Renal cortical epithelial cell (primary cell): ENCODE data around the gene ITIH4. TPM values are rescaled to one million over a fixed set of nuclear protein-coding genes. Genes with fewer than 3 reads are reported as not detected.

ENCODE experiments used
- DNase-seq: peaks from one replicate; pipeline ENCODE4 v3.0.0-alpha.2; 2011; ENCODE audit warnings: low read depth
- total RNA-seq: library from RNA; depleted of rRNA; stranded (reverse); fragments of >200 nt; gene quantifications from 2 replicates; pipeline ENCODE4 v1.2.3, GENCODE V29; 2014

ITIH4 gene
- total RNA-seq, 1 donor from 2014 or later, result 1.9 TPM

DNA sequence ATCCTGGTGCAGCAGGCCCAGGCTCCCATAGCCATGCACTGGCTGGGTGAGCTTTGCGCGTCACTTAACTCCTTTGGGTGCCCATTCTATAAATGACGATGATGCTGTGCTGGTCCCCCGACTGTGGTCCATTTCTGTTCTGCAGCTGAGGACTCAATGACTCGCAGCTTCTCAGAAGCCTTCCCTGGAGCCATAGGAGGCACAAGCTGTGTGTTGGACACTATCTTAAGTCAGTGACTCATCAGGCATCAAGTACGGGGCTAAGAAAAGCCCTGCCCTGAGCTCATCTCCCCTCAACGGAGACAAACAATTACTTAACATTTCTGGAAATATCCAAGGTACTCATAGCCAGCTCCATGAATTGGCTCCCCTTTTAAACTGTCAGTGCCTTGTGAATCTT, 18.1 kb upstream of the ITIH4 start:
- DNase-seq, result peak; percentile 16

DNA sequence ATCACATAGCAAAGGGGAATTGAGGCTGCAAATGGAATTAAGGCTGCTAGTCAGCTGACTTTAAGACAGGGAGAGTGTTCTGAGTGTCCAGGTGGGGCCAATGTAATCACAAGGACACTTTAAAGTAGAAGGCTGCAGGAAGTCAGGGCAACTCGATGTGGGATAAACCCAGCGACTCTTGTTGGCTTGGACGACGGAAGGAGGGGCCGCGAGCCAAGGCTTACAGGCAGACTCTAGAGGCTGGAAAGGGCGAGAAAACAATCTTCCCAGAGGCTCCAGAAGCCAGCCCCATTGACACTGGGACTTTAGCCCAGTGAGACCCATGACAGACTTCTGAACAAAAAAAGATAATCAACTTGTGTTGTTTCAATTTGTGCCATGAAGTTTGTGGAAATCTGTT, 17.3 kb upstream of the ITIH4 start:
- DNase-seq, result no peak

DNA sequence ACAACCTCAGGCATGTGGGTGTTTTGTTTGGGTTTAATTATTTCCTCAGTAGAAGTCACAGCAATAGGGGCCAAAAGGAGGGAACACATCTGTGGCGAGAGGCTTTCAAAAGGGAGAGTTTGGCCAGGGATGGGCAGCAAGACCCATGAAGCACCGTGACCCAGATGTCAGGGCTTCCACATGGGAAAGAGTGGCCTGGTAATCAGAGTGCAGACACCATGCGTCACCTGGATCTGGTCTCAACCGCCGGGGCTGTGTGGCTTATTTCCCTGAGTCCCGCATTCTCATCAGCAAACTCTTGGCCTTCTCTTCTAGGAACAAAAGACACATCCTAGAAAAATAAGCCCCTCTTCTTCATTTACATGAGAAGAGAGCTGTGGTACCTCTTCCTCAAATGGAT, 16.8 kb upstream of the ITIH4 start:
- DNase-seq, result no peak

DNA sequence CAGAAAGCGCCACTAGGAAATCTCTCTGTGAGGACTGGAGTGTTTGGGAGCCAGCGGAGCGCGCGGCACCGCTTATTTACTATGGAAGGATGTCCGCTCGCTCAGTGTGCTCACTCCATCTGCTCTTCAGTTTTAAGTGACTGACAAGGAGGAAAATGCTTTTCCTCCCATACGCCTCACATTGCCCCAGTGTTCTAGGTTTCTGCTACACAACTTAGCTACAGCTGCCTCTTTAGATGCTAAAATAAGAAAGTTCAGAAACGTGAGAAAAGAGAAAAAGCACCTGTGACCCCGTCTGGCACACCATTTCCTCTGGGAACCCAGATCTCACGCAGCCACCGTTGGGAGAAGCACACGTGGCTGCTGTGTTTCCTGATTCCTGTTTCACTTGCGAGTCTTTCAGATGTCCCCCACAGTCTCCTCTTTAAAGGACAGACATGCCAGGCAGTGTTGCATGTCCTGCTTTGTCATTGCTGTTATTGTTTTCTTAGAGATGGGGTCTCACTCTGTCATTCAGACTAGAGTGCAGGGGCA, 16.0 kb upstream of the ITIH4 start:
- no peak for DNase-seq

DNA sequence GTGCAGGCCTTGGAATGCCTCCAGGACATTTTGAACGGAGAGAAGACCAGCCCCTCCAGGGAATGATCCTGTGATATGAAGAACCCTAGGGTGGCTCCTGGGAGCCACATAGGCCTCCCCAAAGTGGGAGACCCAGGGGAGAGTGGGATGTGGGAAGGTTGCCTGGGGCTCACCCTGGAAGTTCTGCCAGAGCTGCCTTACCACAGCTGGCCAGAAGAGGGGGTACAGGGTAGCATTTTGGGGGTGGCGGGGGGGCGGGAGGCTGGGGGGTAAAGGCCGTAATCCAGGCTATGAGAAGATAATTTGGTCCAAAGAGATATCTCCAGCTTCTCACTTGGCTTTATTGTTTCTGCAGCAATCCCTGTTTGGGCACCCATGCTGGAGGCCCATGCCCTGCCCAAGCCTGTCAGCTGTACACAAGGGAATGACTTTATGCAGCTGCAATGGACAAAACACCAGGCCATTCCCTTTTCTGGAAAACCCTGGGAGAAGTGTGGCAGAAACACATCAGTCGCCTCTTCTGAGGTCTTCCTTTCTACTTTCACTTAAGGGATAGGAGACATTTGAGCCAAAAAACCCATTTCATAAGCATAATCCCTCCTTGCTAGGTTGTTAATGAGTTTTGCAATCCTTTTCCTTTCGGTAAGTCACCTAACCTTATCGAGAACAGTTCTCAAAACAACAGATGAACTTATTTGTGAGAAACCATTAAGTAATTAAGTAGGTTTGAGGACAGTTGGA, 15.4 kb upstream of the ITIH4 start:
- DNase-seq, result no peak

DNA sequence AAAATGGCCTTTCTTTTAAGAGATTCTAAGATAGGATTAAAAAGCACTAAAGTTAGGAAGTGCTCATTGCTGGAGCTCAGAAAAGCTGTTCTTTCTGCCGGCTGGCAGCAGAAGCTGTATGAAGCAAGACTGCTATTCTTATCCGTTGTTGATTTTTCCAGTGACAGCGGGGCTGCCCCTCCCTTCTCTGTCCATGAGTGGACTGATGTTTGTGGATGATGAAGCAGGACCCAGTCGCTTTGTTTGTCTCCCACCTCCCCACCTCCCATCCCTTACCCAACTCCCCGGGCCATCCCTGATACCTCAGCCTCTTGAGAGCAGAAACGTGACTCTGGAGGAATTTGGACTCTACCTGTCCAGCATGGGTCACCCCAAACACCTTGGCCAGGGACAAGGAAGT, 14.7 kb upstream of the ITIH4 start:
- DNase-seq, result no peak

DNA sequence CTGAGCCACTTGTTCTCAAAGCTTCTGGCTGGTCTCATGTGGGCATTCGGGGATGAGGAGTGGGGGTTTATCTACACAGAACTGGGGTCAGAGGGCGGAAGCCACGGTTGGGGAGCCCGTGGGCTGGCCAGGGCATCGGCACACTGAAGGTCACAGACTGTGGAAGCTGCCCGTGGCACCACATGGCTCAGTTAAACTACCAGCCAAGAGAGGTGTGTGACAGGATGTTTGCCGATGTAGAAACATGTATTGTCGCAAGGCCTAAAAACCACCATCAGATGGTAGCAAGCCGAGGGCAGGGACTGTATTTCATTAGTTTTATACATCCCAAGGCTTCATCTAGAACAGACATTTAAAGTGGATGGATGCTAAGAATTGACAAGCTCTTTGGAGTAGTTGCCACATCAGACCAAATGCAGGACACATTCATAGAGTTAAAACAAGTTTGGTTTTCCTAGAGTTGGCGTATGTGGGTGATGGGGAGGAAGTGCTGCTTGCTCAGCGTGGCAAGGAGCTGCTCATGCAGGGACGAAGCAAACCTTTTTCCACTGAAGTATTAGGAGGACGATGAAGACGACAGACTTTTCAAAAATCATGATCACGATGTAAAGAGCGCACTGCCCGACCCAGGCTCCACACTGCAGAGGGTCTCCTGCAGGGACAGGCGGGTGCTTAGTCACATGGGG, 14.0 kb upstream of the ITIH4 start:
- no peak for DNase-seq

DNA sequence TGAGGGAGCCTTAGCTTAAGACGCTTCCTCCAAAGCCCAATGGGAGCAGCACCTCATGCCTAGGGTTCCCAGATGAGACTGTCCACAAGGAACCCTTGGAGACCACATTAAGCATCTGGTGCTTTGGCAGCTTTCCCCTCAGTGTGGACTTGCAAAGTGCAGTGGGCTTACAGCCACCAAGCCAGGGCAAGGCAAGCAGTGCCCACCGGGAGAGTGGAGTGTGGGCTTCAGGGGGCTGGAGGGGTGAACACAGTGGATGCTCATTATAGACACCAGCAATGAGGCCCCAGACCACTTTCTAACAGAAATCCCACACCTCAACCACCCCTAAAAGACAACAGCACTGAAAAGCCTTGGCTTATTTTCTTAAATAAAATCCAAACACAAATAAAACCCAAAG, 13.4 kb upstream of the ITIH4 start:
- no peak for DNase-seq

DNA sequence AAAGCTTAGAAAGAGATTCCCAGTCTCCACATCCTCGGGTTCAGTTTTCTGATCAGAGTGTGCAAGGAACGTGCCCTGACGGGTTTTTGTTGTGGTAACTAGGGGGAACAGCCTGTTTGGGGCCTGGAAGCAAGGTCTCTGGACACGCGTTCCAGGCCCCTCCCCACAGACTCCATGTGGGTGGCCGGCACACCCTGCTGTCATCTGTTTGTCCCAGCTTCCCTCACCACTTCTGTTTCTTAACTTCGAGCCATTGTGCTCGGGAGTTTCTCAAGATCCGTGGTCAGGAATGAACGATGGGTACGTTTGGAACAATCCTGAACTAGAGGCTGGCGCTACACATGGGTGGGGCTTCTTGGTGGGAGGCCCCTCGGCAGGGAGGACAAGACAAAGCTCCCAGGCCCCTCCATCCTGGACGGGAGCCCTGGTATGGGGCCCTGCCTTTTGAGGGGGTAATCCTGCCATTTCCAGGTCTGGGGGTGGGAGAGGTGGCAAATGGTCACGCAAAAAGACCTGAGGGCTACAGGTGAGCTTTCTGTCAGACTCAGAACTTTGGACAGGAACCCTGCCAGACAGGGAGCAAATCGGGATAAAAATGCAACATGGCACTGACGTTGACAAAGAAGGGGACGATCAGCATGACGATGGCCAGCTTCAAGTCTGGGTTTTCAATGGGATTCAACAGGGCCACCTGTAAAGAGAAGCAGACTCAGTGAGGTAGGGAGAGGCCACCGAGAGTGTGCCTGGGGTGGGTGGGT, 12.8 kb upstream of the ITIH4 start:
- no peak for DNase-seq

DNA sequence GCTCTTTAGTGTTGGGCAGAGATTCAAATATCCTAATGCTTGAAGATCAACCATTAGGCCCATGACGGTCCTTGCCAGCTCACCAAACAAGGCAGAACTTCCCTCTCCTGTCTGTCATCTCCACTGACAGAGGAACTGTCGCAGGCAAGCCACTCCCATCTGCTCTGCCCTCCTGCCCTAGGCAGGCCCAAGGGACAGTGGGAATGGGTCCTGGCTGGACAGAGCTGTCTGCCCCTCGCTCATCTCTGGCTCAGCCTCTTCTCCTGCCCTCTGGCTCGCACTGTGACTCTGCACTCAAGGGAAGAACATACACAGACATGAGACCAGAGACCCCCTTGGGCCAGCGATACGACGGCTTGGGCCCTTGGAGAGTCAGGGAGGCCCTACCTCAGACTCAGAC, 12.0 kb upstream of the ITIH4 start:
- no peak for DNase-seq

DNA sequence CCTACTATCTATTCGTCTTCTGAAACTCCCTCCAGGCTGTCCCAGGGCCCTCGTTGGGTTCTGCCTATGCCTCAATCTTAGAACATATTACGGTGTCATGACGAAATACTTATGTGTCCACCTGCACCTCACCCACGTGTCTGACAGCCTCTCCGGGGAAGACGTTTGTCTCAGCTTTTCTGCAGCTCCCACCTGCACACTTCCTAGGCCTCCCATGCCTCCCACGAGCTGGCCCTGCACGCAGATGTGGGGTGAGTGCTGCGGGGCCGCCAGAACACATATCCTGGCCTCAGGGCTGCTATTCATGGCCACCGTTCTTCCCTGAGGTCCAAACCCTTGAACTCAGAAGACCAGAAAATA, 11.5 kb upstream of the ITIH4 start:
- DNase-seq, result no peak

DNA sequence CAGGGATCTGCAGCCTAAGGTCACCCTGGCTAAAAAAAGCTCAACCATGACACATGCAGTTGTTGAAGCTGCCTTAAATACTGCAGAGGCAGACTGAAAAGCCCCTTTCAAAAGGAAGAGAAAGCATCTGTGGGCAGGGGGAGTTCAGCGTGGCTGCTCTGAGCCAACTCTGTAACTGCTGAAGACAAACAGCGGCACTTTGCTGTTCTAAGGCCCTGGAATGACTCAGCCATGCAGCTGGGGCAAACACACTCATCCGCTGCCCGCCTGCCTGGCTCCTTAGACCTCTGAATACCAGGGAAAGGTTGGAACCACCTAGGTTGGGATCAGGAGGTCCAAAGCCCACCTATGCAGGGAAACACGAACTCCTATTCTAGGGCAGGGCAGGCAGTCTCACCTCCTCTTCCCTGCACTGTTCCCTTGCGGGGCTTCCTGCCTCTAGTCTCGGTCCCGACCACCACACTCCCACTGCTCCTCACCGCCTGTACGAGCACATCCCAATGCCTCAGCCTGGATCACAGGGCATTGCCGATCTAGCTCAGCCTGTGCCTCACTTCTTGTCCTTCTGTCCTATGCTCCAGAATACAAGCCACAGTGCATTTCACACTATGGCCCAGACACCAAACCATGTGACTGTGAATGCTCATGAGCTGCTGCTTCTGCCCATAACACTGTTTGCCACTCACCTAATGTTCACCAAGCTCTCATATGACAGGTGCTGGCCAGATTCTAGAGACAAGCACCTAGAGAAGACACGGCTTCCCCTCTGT, 10.9 kb upstream of the ITIH4 start:
- no peak for DNase-seq

DNA sequence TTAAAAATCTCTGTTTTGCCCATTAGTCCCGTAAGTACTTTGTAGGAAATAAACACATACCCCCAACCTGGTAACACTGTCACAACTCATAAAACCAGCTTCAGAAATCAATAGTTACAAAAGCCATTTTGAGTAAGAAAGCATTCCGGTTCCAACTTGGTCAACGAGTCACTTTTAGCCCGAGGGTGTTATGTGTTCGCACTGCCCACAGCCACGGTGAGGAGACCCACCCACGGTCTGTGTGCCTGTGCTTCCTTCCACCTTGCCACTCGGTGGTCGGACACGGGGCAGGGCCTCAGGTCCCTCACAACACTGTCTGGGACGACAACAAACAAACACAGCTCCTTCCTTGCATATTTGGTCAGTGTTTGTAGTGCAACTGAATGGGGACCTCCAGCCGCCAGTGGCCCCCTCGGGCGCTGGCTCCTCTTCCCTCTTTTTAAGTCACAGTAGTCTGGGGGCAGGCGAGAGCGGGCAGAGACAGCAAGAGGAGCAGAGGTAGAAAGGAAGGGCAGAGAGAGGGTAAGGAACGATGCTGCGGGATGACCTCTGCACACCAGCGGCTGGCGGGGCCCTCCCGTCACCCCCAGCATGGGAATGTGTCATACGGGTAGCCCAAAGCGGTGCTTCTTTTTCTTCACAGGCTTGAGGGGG, 9.5 kb upstream of the ITIH4 start:
- DNase-seq, result peak; percentile 6

DNA sequence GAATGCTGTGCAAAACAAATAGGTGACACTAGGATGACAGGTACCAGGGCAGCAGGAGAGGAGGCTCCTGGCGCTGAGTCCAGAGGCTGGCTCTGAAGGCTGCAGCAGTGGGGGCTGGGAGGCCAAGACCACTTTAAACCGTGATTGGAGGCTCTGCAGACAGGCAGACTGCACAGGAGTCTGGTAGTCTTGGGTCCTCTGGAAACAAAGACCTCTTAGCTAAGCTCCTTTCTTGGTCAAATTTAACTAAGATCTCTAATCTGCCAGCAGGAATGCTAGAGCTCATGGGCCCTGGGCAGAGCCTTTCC, 8.8 kb upstream of the ITIH4 start:
- no peak for DNase-seq

DNA sequence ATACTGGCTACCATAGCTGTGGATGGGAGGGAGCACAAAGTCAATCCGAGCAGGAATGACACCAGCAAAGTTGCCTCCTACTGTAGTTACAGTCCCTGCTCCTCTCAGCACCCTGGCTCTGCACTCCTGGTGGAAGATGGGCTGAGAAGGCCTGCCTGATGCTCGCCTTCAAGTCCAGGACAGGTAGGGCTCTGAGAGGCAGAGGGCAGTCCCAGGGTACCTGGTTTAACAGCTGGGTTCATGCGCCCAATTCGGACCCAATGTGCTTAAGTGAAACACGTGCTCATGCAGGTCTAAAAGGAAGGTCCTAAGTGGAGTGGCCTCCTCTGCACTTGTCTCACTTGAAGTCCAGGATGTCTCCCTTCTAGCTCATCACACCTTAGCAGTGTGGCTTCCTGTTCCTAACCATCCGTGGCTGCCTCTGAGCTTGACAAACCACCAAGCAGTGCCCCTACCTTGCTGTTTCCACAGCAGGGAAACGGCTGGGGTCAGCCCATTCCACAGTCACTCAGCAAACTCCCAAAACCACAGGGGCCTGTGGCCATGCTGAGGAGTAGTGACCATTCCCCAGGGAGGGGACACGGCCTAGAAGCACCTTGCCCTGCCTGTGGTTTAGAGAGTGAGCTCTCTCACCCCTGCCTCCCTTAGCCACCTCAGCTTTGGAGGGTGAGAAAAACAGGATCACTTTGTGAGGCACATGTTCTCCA, 8.2 kb upstream of the ITIH4 start:
- no peak for DNase-seq

DNA sequence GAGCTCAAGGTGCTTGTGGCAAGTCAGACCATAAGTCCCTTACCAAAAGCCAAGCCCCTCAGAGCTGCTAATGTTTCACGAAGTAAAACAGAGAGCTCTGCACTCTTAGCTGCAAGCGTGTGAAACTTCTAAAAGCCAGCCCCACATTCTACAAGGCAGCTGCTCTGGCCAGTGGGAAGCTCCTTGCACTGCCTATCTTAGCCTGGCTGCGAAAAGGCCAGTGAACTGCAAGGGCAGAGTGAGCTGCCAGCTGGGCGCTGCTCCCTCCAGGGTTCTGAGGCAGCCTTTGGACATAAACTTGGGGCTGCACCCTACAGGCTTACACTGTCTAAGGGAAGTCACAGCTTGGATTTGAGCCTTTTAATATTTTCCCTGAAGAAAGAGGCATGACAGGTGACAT, 6.5 kb upstream of the ITIH4 start:
- DNase-seq, result no peak

DNA sequence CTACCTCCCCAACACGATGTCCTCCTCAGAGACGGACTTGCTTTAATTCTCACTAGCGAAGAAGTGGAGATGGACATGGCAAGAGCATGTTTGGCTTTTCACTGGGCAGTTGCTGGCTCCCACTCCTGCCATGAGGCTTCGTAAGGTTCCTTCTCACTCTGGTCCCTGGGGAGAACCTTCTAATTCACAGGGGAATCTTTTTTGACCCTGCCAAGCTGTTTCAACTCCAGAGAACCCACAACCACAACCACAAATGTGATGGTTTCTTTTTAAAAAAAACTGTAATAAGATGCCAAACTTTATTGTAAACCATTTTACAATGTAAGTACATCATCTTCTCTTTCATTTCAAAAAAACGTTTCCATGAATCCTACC, 6.0 kb upstream of the ITIH4 start:
- DNase-seq, result no peak

DNA sequence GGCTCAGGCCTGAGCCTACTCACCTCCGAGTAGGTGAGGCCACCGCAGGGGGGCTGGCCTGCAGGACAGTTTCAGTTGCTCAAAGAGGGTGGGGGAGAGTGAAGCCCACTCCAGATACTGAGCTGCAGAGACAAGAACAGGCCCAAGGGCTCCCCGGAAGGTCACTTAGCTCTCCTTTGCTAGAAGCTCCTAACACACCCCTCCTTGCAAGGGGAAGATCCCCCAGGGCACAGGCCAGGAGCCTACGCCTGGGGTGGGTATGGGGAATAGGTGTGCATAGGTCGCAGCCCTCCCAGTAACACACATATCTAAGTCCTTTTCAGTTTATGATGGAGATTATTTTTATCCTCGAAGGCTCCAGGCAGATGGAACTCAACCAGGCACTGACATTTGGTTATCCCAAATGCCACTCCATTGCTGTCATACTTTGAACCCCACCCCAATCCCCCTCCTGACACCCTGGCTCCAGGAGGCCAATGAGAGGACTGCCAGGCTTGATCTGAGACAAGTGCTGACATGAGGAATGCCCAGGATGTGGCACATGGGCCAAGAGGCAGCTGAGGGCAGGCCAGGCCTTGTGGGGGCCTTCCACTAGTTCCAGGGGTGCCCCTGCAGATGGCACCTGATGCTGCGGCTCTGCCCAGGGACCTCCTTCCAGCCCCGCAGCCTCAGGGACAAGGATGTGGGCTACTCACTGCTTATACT, 5.4 kb upstream of the ITIH4 start:
- no peak for DNase-seq

DNA sequence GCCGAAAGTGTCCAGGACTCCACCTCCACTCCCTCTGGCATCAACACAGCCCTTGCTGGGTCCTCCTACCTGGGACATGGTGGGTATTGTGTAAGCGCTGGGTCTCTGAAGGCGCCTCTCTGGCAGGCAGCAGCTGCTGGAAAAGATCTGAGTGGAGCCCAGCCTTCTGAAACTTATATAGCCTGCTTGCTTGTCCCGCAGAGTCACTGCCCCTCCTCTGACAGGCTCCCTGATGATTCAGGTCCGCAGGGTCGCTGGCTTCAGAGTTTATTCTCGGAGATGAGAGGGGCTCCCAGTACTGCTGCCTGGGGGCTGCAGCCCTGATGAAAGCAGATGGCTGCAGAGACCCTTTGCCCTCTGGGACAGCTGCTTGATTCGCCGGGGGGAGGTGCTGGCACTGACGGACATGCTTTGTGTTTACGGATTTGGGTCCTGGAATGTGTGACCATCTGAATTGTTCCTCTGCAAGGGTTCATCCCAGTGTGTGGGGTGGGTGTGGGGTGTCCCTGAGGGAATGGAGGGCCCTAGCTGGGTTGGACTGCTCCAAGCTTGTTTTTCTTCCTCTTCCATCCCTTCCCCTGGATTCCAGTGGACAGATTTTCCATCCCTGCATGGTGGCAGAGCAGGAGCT, 4.5 kb upstream of the ITIH4 start, which contains the start of gene MUSTN1:
TSS of gene MUSTN1 (minus strand) at position 149 of the 631 bp plus-strand sequence. CDS start at position 78, 71 bp downstream.
- DNase-seq, result no peak

DNA sequence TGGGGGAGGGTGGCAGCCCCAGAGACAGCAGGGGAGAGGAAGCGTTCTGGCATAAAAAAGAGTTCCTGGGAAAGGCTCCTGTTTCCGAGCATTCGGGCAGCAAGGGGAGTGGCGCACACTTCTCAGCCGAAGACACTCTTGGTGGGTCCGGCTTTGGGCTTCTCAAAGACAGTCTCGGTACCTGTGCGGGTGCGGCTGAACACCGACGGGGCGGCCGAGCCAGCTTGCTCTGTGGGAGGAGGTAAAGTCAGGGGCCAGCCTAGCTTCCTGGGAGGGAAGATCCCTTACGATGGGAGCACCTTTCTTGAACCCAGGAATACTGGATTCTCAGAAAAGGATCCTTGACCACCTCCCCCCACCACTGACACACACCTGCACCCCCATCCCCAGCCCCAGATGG, 2.7 kb upstream of the ITIH4 start:
- DNase-seq, result no peak
